Subcutaneous abdominal adipose tissue (tissue), 5 donors: Measurements from ENCODE around the gene SLC66A2.

Experiments
- H3K27ac ChIP-seq: one replicate; pipeline ENCODE4 v1.7.0; 2013; ENCODE audit warnings: low read depth, mild to moderate bottlenecking, inconsistent platforms, low read length, moderate library complexity
- H3K27me3 ChIP-seq, 5 donors: one replicate each; pipeline ENCODE4 v1.7.0; 2013; ENCODE audit warnings: low read length in 5 of 5, inconsistent platforms in 1 of 5; ENCODE audit not compliant: control insufficient read depth in 5 of 5, insufficient read depth in 4 of 5
- H3K36me3 ChIP-seq, 5 donors: one replicate each; pipeline ENCODE4 v1.7.0; 2013; ENCODE audit warnings: low read length in 5 of 5; ENCODE audit not compliant: control insufficient read depth in 5 of 5, insufficient read depth in 5 of 5
- H3K4me1 ChIP-seq, 5 donors: one replicate each; pipeline ENCODE4 v1.7.0; 2013; ENCODE audit warnings: low read length in 5 of 5, mild to moderate bottlenecking in 3 of 5, moderate library complexity in 1 of 5; ENCODE audit not compliant: control insufficient read depth in 5 of 5, insufficient read depth in 5 of 5
- H3K4me3 ChIP-seq, 5 donors: one replicate each; pipeline ENCODE4 v1.7.0; 2013; ENCODE audit warnings: low read length in 5 of 5, low read depth in 1 of 5
- H3K9ac ChIP-seq, 5 donors: one replicate each; pipeline ENCODE4 v1.7.0; 2013; ENCODE audit warnings: low read length in 5 of 5, mild to moderate bottlenecking in 4 of 5, moderate library complexity in 3 of 5
- H3K9me3 ChIP-seq, 5 donors: one replicate each; pipeline ENCODE4 v1.7.0; 2013; ENCODE audit warnings: low read length in 5 of 5; ENCODE audit not compliant: control insufficient read depth in 5 of 5
- donor health status: healthy.
- donor health status: healthy.
- donor health status: healthy.
- donor health status: healthy.
- donor health status: healthy.

SLC66A2 gene

DNA sequence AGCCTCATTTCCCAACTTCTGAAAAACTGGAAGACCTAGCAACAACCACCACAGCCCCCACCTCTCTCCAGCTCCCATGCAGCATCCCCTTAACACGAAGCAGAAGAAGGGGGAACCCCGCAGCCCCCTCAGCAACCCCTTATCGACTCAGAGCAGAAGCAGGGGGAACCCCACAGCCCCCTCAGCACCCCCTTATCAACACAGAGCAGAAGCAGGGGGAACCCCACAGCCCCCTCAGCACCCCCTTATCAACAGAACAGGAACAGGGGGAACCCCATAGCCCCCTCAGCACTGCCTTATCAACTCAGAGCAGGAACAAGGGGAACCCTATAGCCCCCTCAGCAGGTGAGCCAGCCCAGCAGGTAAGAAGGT lies 6.7 kb downstream of the SLC66A2 start:
- H3K4me1 ChIP-seq = peaks cover 14 to 89% (median 74%) of the 10 kb centered on the region in 5 donors
- H3K36me3 ChIP-seq = peaks cover 0 to 49% (median 39%) of the 10 kb centered on the region in 5 donors
- peak overlapping the region in 3 of 5 donors; percentile 11 to 62 (median 41) for H3K9ac ChIP-seq

GRCh38 chr18:79944126-79944731 lies 7.2 kb downstream of the SLC66A2 start:
- Histone ChIP-seq H3K27ac (no peak overlapping the region), H3K9me3 (no peaks in the 10 kb centered on the region), H3K27me3 (no peaks in the 10 kb centered on the region), H3K4me3 (no peak overlapping the region), H3K4me1 (peaks cover 13 to 89% (median 70%) of the 10 kb centered on the region in 5 donors), H3K36me3 (peaks cover 0 to 49% (median 39%) of the 10 kb centered on the region in 5 donors), H3K9ac (peak overlapping the region in 2 of 5 donors; percentile 11 to 17)

More for the DNA sequence above, 6.7 kb downstream of the SLC66A2 start:
- H3K9me3 ChIP-seq = no peaks in the 10 kb centered on the region
- no peak overlapping the region for H3K4me3 ChIP-seq
- no peaks in the 10 kb centered on the region for H3K27me3 ChIP-seq
- no peak overlapping the region for H3K27ac ChIP-seq

DNA sequence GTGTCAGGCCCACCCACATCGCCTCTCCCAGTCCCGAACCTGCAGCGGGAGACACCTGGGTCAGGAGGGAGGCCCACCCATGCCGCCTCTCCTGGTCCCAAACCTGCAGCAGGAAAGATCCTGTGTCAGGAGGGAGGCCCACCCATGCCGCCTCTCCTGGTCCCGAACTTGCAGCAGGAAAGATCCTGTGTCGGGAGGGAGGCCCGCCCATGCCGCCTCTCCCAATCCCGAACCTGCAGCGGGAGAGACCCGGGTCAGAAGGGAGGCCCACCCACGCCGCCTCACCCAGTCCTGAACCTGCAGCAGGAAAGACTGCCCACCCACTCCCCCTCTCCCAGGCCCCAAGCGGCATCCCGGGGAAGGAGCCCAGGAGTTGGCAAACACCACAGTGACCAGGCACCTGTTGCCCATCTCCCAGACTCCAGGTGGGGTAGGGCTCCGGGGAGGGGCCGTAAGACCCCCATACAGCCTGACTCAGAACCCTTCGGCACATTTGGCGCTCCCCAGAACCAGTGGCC lies 7.8 kb downstream of the SLC66A2 start:
- Histone ChIP-seq H3K27ac (no peak overlapping the region), H3K4me1 (peaks cover 11 to 89% (median 70%) of the 10 kb centered on the region in 5 donors), H3K27me3 (no peaks in the 10 kb centered on the region), H3K9me3 (no peaks in the 10 kb centered on the region), H3K4me3 (no peak overlapping the region), H3K36me3 (peaks cover 0 to 46% (median 35%) of the 10 kb centered on the region in 5 donors), H3K9ac (peak overlapping the region in 1 of 5 donors; percentile 17)

- no peaks in the 10 kb centered on the region for H3K27me3 ChIP-seq
- H3K9me3 ChIP-seq = no peaks in the 10 kb centered on the region
- peaks cover 8 to 89% (median 68%) of the 10 kb centered on the region in 5 donors for H3K4me1 ChIP-seq
- H3K27ac ChIP-seq = no peak overlapping the region
- H3K4me3 ChIP-seq = no peak overlapping the region
- no peak overlapping the region for H3K9ac ChIP-seq
- H3K36me3 ChIP-seq = peaks cover 0 to 48% (median 35%) of the 10 kb centered on the region in 5 donors
Observed at GRCh38 chr18:79942786-79943607, 8.5 kb downstream of the SLC66A2 start.

DNA sequence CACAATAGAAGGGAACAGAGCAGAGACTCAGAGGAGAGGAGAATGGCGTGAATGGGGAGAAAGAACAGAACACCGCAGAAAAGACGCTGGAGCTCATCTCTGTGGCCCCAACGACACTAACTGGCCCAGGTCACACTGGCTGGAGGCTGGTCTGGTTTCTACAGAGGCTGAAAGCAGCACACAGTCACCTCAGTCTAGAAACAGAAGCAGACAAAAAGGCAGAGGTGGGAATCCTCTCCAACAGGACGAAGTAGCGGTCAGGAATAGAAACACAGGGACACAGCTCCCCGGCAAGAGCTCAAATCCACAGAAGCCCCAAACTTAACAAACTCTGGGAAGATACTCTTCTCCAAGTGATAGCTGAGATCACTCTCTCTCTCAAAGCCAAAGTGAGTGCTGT lies 9.2 kb downstream of the SLC66A2 start:
- Histone ChIP-seq H3K4me1 (peaks cover 7 to 88% (median 61%) of the 10 kb centered on the region in 5 donors), H3K9me3 (no peaks in the 10 kb centered on the region), H3K36me3 (peaks cover 0 to 53% (median 35%) of the 10 kb centered on the region in 5 donors), H3K4me3 (no peak overlapping the region), H3K27ac (no peak overlapping the region), H3K9ac (peak overlapping the region in 1 of 5 donors; percentile 52), H3K27me3 (no peaks in the 10 kb centered on the region)

- Histone ChIP-seq H3K36me3 (peaks cover 0 to 55% (median 37%) of the 10 kb centered on the region in 5 donors), H3K9ac (no peak overlapping the region), H3K27me3 (no peaks in the 10 kb centered on the region), H3K9me3 (no peaks in the 10 kb centered on the region), H3K4me1 (peaks cover 7 to 89% (median 55%) of the 10 kb centered on the region in 5 donors), H3K27ac (no peak overlapping the region), H3K4me3 (no peak overlapping the region)
Observed at GRCh38 chr18:79941473-79942119, 9.9 kb downstream of the SLC66A2 start.

- H3K4me1 ChIP-seq = peaks cover 7 to 91% (median 55%) of the 10 kb centered on the region in 5 donors
- no peak overlapping the region for H3K4me3 ChIP-seq
- H3K27ac ChIP-seq = no peak overlapping the region
- peaks cover 0 to 57% (median 37%) of the 10 kb centered on the region in 5 donors for H3K36me3 ChIP-seq
- no peaks in the 10 kb centered on the region for H3K27me3 ChIP-seq
- H3K9me3 ChIP-seq = no peaks in the 10 kb centered on the region
- H3K9ac ChIP-seq = no peak overlapping the region
Observed at GRCh38 chr18:79940814-79941472, 10.5 kb downstream of the SLC66A2 start.

- H3K27ac ChIP-seq = no peak overlapping the region
- no peaks in the 10 kb centered on the region for H3K27me3 ChIP-seq
- peaks cover 6 to 91% (median 51%) of the 10 kb centered on the region in 5 donors for H3K4me1 ChIP-seq
- H3K9me3 ChIP-seq = peaks cover 0 to 5% (median 0%) of the 10 kb centered on the region in 5 donors
- peaks cover 0 to 61% (median 43%) of the 10 kb centered on the region in 5 donors for H3K36me3 ChIP-seq
- H3K4me3 ChIP-seq = no peak overlapping the region
- no peak overlapping the region for H3K9ac ChIP-seq
Observed at GRCh38 chr18:79940126-79940813, 11.2 kb downstream of the SLC66A2 start.

- no peaks in the 10 kb centered on the region for H3K27me3 ChIP-seq
- H3K27ac ChIP-seq = no peak overlapping the region
- H3K4me3 ChIP-seq = no peak overlapping the region
- H3K9me3 ChIP-seq = peaks cover 0 to 8% (median 0%) of the 10 kb centered on the region in 5 donors
- H3K36me3 ChIP-seq = peaks cover 0 to 66% (median 46%) of the 10 kb centered on the region in 5 donors
- no peak overlapping the region for H3K9ac ChIP-seq
- H3K4me1 ChIP-seq = peaks cover 8 to 91% (median 50%) of the 10 kb centered on the region in 5 donors
Observed at GRCh38 chr18:79939096-79939495, 12.4 kb downstream of the SLC66A2 start.
